Heart left ventricle (tissue), 13 donors: ENCODE results near the gene ABHD1.
"Not testable (repeated sequence)": the region's sequence is repeated elsewhere in the genome, so short reads cannot be mapped to it uniquely, and the experiment has no call there.

Experiments
- CTCF ChIP-seq, 12 donors: fragments of 200-600 bp; sonication (generic) in 4 of 12; IDR thresholded peaks; one replicate each; pipeline versions ENCODE4 v1.5.0 to v1.8.0; 2018 to 2022; ENCODE audit warnings: antibody characterized with exemption in 12 of 12, mild to moderate bottlenecking in 5 of 12
- POLR2A ChIP-seq, 2 donors: fragments of 450-650 bp; IDR thresholded peaks; one replicate each; pipeline ENCODE4 v1.6.1; 2017; ENCODE audit warnings: antibody characterized with exemption in 2 of 2, mild to moderate bottlenecking in 2 of 2, moderate library complexity in 2 of 2
- donor health status: ischemic (EF 13 %, LVEDD 7.1; RV severe dilation, severe dysfunction).
- donor health status: DM: no; HTN: yes; CAD: no.
- donor health status: DM: no; HTN: no; CAD: no.
- donor health status: ischemic (EF 25% LVEDD 6.9; RV normal size, moderate dysfunction).
- donor health status: ischemic (EF 25% LVEDD 5.7; RV mildly dilated, moderate dysfunction).
- donor health status: ischemic (EF 35%, LVEDD 5.7; RV mildly dilated, moderate dysfunction).
- donor health status: nonischemic (EF 11% LVEDD 7.7; RV severe dilation, severe dysfunction).
- donor health status: DM: yes; HTN: yes; CAD: no.
- donor health status: PGD.
- donor health status: ischemic (EF 29% LVEDD 5.4; RV normal size, mild dysfunction).
- donor health status: nonischemic (EF 23%, LVEDD 6.1; RV moderate dilation, normal function).

- not testable (repeated sequence) for TF ChIP-seq CTCF, POLR2A (IDR thresholded peaks at IDR 0.05)
Measured at GRCh38 chr2:27175781-27176180, 52.2 kb downstream of the ABHD1 start.
